Posterior vena cava (tissue), 2 donors: ENCODE results near the gene NPIPB6. TPM values are rescaled to one million over a fixed set of nuclear protein-coding genes. Genes with fewer than 3 reads are reported as not detected.

Experiments
- DNase-seq: peaks from one replicate; pipeline ENCODE4 v3.0.0-alpha.2; 2020; ENCODE audit warnings: low spot score
- intact Hi-C, 2 donors: fragments of 100-400 bp; cut with DNase I; formaldehyde crosslinking; loops; one replicate each; pipeline versions ENCODE4 v1.14.1 to v1.14.2; 2022 to 2023
- total RNA-seq, 2 donors: library from RNA; stranded (reverse); fragmentation: NEBNext Ultra II Directional; extraction: Animal tissue kit (Norgen Biotek cat#: 25700); gene quantifications; one replicate each; pipeline ENCODE4 v1.2.1, GENCODE V29; 2021
- donor health status: DM: yes; HTN: yes; CAD: no.
- donor health status: DM: yes; HTN: yes; CAD: no.

NPIPB6 gene
- total RNA-seq, 2 donors from 2014 or later: 1.5 to 3.4 TPM

GRCh38 chr16:28326881-28327610 is 36.3 kb downstream of the NPIPB6 start:
- intact Hi-C loops: no loop called here

DNA sequence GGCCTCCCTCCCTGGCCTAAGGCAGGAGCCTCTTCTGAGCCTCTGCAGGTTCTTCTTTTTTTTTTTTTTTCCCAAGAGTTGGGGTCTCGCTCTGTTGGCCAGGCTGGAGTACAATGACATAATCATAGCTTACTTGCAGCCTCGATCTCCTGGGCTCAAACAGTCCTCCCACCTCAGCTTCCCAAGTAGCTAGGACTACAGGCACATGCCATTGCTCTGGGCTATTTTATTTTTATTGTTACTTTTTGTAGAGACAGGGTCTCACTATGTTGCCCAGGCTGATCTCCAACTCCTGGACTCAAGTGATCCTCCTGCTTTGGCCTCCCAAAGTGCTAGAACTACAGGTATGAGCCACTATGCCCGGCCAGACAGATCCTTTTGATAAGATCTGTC is 38.4 kb downstream of the NPIPB6 start:
- DNase-seq: no peak
- intact Hi-C loops: no loop called here

More at GRCh38 chr16:28326881-28327610, 36.3 kb downstream of the NPIPB6 start:
- peak; percentile 83 for DNase-seq

DNA sequence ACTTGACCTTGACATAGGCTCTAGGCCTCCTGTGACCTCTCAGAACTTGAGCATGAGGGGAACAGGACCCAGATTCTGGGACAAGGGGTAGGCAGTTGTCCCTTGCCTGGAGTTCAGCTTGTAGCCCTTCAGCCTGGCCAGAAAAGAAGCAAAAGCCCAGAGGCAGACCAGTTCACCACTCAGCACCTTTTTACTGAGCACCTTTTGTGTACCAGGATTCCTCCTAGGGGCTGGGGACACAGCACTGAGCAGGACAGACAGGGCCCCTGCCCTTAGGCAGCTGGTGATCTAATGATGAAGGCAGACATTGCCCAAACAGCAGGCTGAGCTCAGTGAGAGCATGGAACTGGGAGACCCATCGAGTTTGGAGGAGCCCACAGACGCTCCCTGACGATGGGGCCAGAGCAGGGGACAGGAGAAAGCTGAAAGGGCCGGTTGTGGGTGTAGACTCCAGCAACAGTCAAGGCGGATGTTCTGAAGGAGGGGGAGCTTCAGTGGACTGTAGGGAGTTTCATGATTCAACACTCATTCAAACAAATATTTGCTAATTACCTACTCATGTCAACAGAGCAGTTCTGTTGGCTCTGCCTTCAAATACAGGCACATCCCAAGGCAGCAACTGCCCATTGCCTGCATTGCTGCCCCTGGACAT is 38.9 kb downstream of the NPIPB6 start:
- DNase-seq: peak; percentile 55
- intact Hi-C loops: no loop called here

DNA sequence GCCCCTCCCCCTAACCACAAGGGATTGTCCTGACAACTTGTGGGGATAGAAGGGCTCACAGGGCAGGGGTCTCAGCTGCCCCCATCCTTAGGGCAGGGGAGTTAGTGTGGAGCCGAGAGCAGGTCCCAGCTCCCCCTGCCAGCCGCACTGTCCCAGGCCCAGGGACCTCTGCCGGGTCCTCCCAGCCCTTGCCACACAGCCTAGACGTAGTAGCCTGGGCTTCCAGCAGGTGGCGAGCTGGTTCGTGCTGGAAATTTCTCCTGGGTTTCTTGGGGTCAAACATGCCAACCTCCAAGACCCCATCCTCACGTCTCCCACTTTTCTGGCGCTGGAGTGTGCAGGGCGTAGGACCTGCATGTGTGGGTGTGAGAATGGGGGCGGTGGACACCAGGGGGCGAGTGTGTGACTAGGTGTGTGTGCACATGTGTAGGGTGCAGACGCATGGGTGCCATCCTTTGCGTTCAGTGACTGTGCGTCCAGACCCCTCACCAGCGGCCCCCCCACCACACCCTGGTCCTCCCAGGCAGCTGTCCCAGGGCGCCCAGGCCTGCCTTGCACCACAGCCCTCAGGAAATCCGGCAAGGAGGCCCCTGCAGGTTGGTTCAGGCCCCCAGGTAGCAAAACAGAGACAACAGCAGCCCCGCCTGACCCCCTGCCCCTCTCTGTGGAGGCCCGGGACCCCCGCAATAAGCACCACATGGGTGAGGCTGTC is 41.5 kb downstream of the NPIPB6 start:
- peak; percentile 75 for DNase-seq
- intact Hi-C loops: no loop called here

GRCh38 chr16:28320741-28321140 is 42.6 kb downstream of the NPIPB6 start:
- peak; percentile 56 for DNase-seq
- intact Hi-C loops: no loop called here

- intact Hi-C loops: no loop called here
Measured at GRCh38 chr16:28320023-28320561, 43.2 kb downstream of the NPIPB6 start.

DNA sequence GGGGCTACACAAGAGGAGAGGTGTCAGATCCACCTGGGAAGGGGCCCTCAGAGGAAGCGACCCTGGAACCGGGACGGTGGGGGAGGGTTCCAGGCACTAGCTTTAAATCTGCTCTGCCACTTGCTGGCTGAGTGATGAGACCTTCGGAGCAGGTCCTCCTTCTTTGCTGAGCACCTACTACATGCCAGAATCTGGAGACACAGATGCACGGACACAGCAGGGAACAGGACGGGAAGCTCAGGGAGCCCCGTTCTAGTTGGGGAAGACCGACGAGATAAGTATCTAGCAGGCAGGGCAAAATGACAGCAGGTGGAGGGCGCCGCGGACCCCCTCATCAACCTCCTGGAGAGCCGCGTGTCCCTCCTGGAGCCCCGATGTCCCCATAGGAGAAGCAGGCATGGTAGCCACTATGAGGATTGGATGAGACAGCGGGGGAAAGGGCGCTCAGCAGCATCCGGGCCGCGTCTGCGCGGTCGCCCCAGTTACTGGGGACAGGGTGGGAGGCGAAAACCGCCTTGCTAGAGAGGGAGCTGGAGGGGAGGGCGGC is 43.8 kb downstream of the NPIPB6 start:
- intact Hi-C loops: loop anchor here in 1 of 2 donors (5.0 kb wide), 1 partner anchor 42 kb away; no protein-coding TSS in a partner anchor
- peak; percentile 67 for DNase-seq

More at GRCh38 chr16:28320023-28320561, 43.2 kb downstream of the NPIPB6 start:
- peak; percentile 73 for DNase-seq

DNA sequence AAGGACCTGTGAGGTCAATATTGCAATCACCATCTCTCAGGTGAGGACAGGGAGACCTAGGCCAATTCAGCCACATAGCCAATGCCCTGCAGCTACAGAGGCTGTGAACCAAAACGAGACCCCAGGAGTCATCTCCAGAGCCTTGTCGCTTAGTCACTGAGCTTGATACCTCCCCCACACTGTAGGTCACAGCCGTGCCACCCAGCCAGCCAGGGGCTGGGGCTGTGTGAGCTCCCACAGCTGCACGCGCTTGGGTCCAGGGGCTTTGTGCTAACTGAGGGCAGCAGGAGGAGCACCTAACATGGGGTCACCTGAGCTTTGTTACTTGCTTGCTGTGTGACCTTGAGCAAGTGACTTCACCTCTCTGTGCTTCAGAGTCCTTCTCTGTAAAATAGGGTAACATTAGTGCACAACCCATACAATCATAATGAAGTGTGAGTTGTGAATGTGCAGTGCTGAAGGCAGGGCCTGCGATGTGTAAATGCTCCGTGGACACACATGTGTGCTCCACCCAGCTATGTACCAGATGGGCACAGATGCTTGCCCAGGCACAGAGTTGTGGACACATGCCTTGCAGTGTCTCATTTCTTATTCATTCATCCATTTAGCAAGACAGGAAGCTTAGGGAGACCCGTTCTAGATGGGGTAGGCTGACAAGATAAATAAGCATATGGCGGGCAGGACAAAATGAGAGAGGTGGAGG is 45.1 kb downstream of the NPIPB6 start:
- intact Hi-C loops: loop anchor here in 1 of 2 donors (5.0 kb wide), 1 partner anchor 41 kb away; no protein-coding TSS in a partner anchor
- DNase-seq: peak; percentile 54

- peak; percentile 81 for DNase-seq
- intact Hi-C loops: loop anchor here (2.0 to 5.0 kb wide), 2 partner anchors 38 to 40 kb away; no protein-coding TSS in a partner anchor
Measured at GRCh38 chr16:28317040-28317880, 46.0 kb downstream of the NPIPB6 start.

- intact Hi-C loops: loop anchor here (2.0 to 5.0 kb wide), 2 partner anchors 37 to 39 kb away; no protein-coding TSS in a partner anchor
- DNase-seq: peak; percentile 14
Measured at GRCh38 chr16:28316054-28316453, 47.3 kb downstream of the NPIPB6 start.

DNA sequence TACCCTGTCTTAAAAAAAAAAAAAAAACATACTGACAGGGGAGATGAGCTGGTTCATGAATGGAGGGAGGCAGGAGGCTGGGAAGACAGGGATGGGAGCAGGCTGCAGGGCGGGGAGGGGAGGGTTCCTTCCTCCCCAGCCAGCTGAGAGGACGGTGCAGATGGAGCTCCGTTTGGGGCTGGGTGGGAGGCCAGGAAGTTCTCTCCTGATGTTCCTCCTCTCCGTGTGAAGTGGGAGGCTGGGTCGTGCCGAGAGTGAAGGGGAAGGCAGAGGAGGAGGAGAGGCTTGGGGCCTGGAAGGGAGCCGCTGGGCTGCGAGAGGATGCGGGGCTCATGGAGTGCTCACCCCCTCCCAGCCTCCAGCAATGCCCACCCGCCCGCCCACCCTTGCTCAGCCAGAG is 49.7 kb downstream of the NPIPB6 start:
- intact Hi-C loops: no loop called here
- DNase-seq: no peak

- intact Hi-C loops: no loop called here
- no peak for DNase-seq
Measured at GRCh38 chr16:28312327-28312726, 51.0 kb downstream of the NPIPB6 start.

DNA sequence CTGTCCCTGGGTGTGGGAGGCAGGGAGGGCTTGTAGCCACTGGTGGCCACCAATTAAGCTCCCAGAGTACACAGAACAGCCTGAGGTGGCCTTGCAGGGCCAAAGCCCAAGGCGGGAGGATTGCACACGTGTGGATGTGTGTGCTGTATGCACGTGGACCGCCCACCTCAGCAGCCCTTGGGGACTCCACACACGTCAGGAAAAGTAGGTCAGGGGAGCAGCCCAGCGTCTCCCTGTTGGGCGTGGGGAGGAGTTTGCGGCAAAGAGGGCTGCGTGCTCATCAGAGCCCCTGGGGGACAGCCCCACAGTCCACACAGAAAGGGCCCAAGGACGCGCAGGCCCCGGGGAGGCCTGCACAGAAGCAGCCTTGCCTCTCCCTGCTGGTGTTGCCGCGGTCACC is 51.4 kb downstream of the NPIPB6 start:
- no peak for DNase-seq
- intact Hi-C loops: no loop called here

- intact Hi-C loops: no loop called here
Measured at GRCh38 chr16:28311413-28311812, 51.9 kb downstream of the NPIPB6 start.

GRCh38 chr16:28310796-28311195 is 52.5 kb downstream of the NPIPB6 start:
- no peak for DNase-seq
- intact Hi-C loops: no loop called here

More at GRCh38 chr16:28311413-28311812, 51.9 kb downstream of the NPIPB6 start:
- DNase-seq: no peak

- intact Hi-C loops: no loop called here
- DNase-seq: no peak
Measured at GRCh38 chr16:28309811-28310311, 53.4 kb downstream of the NPIPB6 start.

- intact Hi-C loops: no loop called here
- no peak for DNase-seq
Measured at GRCh38 chr16:28308794-28309584, 54.3 kb downstream of the NPIPB6 start.
